Measurements from ENCODE around the gene APEH.

Gene APEH

DNA sequence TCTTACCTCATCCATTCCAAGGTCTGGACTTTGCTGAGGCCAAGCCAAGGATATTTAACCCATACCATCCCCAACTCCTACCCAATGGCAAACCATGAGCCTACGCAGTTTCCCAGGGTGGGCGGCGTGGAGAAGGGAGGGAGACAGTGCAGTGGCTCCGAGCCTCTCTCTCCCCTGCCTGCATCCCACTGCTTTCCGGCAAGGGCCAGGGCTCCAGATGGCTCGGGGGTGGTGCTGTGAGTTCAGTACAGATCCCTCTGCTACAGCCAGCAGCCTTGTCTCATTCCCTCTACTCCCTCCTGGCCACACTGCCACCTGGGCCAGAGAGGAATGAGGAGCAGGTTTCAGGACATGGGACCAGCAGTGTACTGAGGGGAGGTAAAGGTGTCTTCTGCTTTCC, 44.3 kb upstream of the APEH start:
- no peak for TF ChIP-seq ZFX (IDR thresholded peaks at IDR 0.05)
- TF ChIP-seq, protein P1, sequence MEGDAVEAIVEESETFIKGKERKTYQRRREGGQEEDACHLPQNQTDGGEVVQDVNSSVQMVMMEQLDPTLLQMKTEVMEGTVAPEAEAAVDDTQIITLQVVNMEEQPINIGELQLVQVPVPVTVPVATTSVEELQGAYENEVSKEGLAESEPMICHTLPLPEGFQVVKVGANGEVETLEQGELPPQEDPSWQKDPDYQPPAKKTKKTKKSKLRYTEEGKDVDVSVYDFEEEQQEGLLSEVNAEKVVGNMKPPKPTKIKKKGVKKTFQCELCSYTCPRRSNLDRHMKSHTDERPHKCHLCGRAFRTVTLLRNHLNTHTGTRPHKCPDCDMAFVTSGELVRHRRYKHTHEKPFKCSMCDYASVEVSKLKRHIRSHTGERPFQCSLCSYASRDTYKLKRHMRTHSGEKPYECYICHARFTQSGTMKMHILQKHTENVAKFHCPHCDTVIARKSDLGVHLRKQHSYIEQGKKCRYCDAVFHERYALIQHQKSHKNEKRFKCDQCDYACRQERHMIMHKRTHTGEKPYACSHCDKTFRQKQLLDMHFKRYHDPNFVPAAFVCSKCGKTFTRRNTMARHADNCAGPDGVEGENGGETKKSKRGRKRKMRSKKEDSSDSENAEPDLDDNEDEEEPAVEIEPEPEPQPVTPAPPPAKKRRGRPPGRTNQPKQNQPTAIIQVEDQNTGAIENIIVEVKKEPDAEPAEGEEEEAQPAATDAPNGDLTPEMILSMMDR (conservative IDR thresholded peaks at IDR 0.05), result no peak
- H3K27ac ChIP-seq, result no peak overlapping the region

DNA sequence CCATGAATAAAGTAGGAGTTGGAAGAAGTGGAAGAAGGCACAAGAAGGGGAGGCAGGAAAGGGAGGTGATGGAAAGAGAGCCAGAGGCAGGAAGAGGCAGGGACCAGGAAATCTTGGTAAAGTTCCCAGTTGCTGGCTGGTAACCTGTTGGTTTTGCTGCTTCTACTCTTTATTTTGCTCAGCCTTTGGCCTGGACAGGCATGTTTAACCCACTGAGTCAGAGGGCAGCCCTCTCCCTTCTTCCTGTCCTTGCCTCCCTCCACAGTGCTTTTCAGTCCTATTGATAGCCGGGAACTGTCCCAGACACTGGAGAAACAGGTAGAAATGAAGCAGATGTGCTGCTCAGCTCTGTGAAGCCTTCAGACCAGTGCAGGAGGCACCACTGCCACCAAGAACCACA, 43.4 kb upstream of the APEH start:
- TF ChIP-seq, protein P1 (conservative IDR thresholded peaks at IDR 0.05), result no peak
- no peak for TF ChIP-seq ZFX (IDR thresholded peaks at IDR 0.05)
- H3K27ac ChIP-seq, result no peak overlapping the region

DNA sequence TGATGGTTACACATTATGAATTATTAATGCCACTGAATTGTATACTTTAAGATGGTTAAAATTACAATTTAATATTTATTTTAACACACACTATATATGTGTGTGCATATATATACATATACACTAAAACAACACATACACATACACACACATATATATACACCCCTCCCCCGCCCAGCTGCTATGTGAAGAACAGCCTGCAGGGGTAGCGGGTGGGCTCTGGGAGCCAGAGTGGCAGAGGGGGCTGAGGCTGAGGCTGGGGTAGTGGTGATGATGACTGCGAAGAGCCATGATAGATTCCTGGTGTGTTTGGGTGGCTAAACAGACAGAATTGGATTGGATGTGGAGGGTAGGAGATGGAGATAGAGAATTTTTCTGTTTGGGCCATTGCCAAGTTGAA, 39.4 kb upstream of the APEH start:
- H3K27ac ChIP-seq, result no peak overlapping the region
- TF ChIP-seq, protein P1 (conservative IDR thresholded peaks at IDR 0.05), result no peak
- TF ChIP-seq ZFX (IDR thresholded peaks at IDR 0.05), result no peak

DNA sequence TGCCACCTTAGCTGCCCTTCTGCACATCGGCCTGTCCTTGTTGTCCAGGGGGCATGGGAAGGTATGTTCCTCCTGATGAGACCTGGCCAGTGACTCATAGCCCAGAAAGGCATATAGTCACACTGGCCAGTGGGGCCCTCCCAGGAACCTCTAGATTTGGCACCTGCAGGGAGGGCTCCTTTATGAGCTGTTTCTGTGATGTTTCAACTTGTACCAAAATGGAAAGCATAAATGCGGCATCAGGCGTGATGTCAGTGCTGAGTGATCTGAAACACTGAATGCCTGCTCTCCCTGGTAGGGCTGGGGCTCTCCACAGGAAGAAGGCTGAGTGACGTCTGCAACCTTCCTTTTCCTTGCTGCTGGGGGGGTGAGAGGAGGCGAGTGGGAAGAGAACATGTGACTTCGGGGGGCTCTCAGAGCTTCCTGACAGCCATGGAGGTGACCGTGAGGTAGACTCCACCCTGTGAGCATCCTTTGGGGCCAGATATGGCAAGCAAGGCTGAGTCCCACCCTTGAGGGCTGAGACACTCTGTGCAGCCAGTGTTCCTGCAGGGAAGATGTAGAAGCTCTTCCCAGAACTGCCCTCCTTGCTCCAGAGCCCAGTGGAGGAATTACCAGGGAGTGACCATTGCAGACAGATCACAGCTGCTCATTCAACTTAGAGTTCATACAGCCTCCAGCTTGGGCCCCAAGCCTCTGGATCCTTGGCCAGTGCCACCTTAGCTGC, 37.1 kb upstream of the APEH start:
- no peak overlapping the region for H3K27ac ChIP-seq
- TF ChIP-seq ZFX (IDR thresholded peaks at IDR 0.05), result no peak
- TF ChIP-seq, protein P1 (conservative IDR thresholded peaks at IDR 0.05), result no peak

DNA sequence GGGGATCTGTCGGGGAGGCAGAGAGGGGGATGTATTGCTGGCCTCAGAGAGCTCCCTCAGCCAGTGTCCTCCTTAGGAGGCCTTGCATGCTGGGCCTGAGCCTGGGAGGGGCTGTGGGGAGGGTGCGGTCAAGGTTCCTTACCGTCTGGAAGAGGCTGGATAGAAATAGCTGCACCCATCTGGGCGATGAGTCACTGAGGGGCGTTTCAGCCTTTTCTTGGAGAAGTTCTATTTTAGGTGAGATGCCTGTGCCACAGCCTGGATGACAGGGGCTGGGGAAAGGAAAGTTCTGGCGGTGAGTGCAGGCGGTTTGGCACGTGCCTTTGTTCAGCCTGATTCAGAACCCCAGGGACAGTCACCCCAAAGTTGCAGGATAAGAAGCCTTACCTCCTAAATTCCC, 35.7 kb upstream of the APEH start:
- TF ChIP-seq, protein P1 (conservative IDR thresholded peaks at IDR 0.05), result no peak
- TF ChIP-seq ZFX (IDR thresholded peaks at IDR 0.05), result no peak

DNA sequence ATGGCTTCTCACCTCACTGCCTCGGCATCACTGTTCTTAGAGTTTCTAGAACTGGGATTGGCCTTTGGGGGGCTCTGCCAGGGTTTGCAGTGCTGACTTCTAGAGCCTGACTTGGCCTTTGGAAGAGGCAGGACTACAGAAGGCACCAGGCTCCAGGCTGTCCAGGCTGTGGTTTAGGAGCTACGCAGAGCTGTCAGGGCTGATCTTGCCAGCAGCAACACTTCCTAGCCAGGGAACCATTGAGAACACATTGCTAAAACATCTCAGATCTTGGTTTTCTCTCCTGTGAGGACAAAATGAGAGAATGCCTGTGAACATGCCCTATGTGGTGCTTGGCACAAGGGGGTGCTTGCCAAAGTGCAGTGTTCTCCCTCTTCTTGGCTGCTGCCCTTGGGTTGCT, 34.6 kb upstream of the APEH start:
- H3K27ac ChIP-seq, result no peak overlapping the region
- TF ChIP-seq, protein P1 (conservative IDR thresholded peaks at IDR 0.05), result no peak
- no peak for TF ChIP-seq ZFX (IDR thresholded peaks at IDR 0.05)

More for the DNA sequence above, 35.7 kb upstream of the APEH start:
- no peak overlapping the region for H3K27ac ChIP-seq

DNA sequence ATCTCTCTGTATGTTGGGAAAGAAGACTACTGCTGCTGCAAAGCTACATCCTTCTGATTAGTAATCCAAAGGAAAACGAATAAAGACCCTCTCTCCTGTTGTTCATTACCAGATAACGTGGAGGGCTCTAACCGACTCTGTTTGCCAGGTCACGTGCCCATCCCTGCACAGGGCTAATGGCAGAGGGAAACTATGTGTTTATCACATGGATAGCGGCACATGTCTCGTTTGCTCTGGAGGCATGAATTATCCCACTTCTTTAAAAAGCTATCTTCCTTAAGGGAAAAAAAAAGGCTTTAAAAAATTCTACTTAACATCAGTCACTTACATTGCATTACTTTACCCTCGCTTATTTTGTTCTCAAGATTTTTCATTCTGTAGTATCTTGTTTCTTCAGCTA, 32.9 kb upstream of the APEH start:
- TF ChIP-seq, protein P1 (conservative IDR thresholded peaks at IDR 0.05), result no peak
- no peak for TF ChIP-seq ZFX (IDR thresholded peaks at IDR 0.05)
- H3K27ac ChIP-seq, result no peak overlapping the region

Measured in C4-2B (cell line).